Measurements from ENCODE around the gene FNDC8.
"Not testable (repeated sequence)": the region's sequence is repeated elsewhere in the genome, so short reads cannot be mapped to it uniquely, and the experiment has no call there.

FNDC8 gene

GRCh38 chr17:35097776-35098175 is 23.6 kb upstream of the FNDC8 start:
- DNase-seq: no peak

- no peak for DNase-seq
Observed at GRCh38 chr17:35099908-35100307, 21.5 kb upstream of the FNDC8 start.

GRCh38 chr17:35101036-35101435 is 20.4 kb upstream of the FNDC8 start:
- no peak for DNase-seq

GRCh38 chr17:35101725-35102124 is 19.7 kb upstream of the FNDC8 start:
- DNase-seq: no peak

- no peak for DNase-seq
Observed at GRCh38 chr17:35103271-35103670, 18.1 kb upstream of the FNDC8 start.

- DNase-seq: no peak
Observed at GRCh38 chr17:35104844-35105450, 16.5 kb upstream of the FNDC8 start.

- DNase-seq: not testable (repeated sequence)
Observed at GRCh38 chr17:35110791-35111190, 10.6 kb upstream of the FNDC8 start.

GRCh38 chr17:35116845-35117244 is 4.6 kb upstream of the FNDC8 start:
- no peak for DNase-seq

- no peak for DNase-seq
Observed at GRCh38 chr17:35117984-35118383, 3.4 kb upstream of the FNDC8 start.

GRCh38 chr17:35119370-35120165 is 1.8 kb upstream of the FNDC8 start, which contains the start of gene RAD51D:
RAD51D (minus strand) TSS chr17:35119860; CDS start chr17:35119613, 247 bp downstream.
- DNase-seq: peak; percentile 82

- DNase-seq: no peak
Observed at GRCh38 chr17:35127751-35128514, 6.5 kb downstream of the FNDC8 start.

- DNase-seq: no peak
Observed at GRCh38 chr17:35129154-35129972, 7.9 kb downstream of the FNDC8 start.

GRCh38 chr17:35129973-35130351 is 8.5 kb downstream of the FNDC8 start:
- no peak for DNase-seq

- DNase-seq: no peak
Observed at GRCh38 chr17:35130392-35130791, 9.0 kb downstream of the FNDC8 start.

- no peak for DNase-seq
Observed at GRCh38 chr17:35132099-35132498, 10.7 kb downstream of the FNDC8 start.

- no peak for DNase-seq
Observed at GRCh38 chr17:35132816-35133550, 11.6 kb downstream of the FNDC8 start.

- no peak for DNase-seq
Observed at GRCh38 chr17:35135322-35135721, 13.9 kb downstream of the FNDC8 start.

GRCh38 chr17:35138218-35138617 is 16.8 kb downstream of the FNDC8 start:
- DNase-seq: no peak

- peak; percentile 60 for DNase-seq
Observed at GRCh38 chr17:35141681-35142466, 20.5 kb downstream of the FNDC8 start, which contains the start of gene NLE1. NLE1 (minus strand) TSS chr17:35142303; CDS start chr17:35142275, 28 bp downstream.

- no peak for DNase-seq
Observed at GRCh38 chr17:35142467-35142796, 21.0 kb downstream of the FNDC8 start.

- DNase-seq: no peak
Observed at GRCh38 chr17:35144840-35145239, 23.4 kb downstream of the FNDC8 start.

Measured in NCI-H1694 (cell line).